ENCODE data around the gene RTEL1. TPM values are rescaled to one million over a fixed set of nuclear protein-coding genes. Genes with fewer than 3 reads are reported as not detected.
A peak's percentile ranks its signal among the peaks of the same experiment; 100 is the strongest.
"Not testable (repeated sequence)": the region's sequence is repeated elsewhere in the genome, so short reads cannot be mapped to it uniquely, and the experiment has no call there.

RTEL1 gene
- total and polyA plus RNA-seq, 9 of the 15 experiments (the other 6 are each of a cell fraction or from before 2014, with no cell fraction given) = 0.36 to 61.0 (median 17.9) TPM

GRCh38 chr20:63612276-63612931, 45.7 kb upstream of the RTEL1 start:
- CTCF ChIA-PET (ENCODE audit: low intra/inter-chr PET ratio) = no interaction called here
- POLR2A ChIA-PET = interaction anchor here (0.8 kb wide), 1 partner anchor 15 kb away, joined by 3 read pairs; the partner anchor contains the start of gene GMEB2
- Histone ChIP-seq H3K36me3 (ENCODE audit: control insufficient read depth, insufficient read depth, low read length) (peaks cover 24% of the 10 kb centered on the region; the same call in 1 of the 3 replicates), H2AFZ (ENCODE audit: low read depth, low read length) (no peak overlapping the region), H3K9ac (ENCODE audit: insufficient read depth in 1 of 2, low read depth in 2 of 2, low read length in 2 of 2) (peak overlapping the region in 1 of 2 experiments; percentile 42; a peak in 2 of 4 replicates), H4K20me1 (replicated peaks; ENCODE audit: control insufficient read depth, insufficient read depth, low read length) (no peaks in the 10 kb centered on the region), H3K4me2 (ENCODE audit: insufficient read depth, low read length) (no peak overlapping the region), H3K9me1 (ENCODE audit: control insufficient read depth, insufficient read depth, low read length) (no peaks in the 10 kb centered on the region), H3K4me1 (replicated peaks in 1 of 2; ENCODE audit: control insufficient read depth in 2 of 2, insufficient read depth in 2 of 2, low read length in 2 of 2) (peaks cover 0 to 3% of the 10 kb centered on the region in 2 experiments; a peak in 2 of 5 replicates), H3K9me3 (replicated peaks; ENCODE audit: control insufficient read depth, insufficient read depth, low read depth, low read length) (0 out of 2 replicates have a peak, but pooled peaks cover 2% of the 10 kb centered on the region), H3K4me3 (no peak overlapping the region), H3K79me2 (ENCODE audit: control insufficient read depth, insufficient read depth, low read length) (peaks cover 9% of the 10 kb centered on the region), H3K27me3 (ENCODE audit: control insufficient read depth in 2 of 2, insufficient read depth in 2 of 2, low read length in 2 of 2) (no peaks in the 10 kb centered on the region), H3K27ac (ENCODE audit: extremely low read depth, low read depth, low read length) (no peak overlapping the region)
- ATAC-seq (no peak), FAIRE-seq (no peak), DNase-seq (ENCODE audit: extremely low read depth in 1 of 4, low spot score in 3 of 4) (no peak)
- 72% methylated on average over 20 of the region's 20 CpGs for WGBS (ENCODE audit: insufficient coverage, low coverage, missing lambda C conversion rate)
- BruUV-seq (replicated peaks) = no TSS peak
- in situ Hi-C loops (cut with MboI) (no loop called here), intact Hi-C loops (cut with micrococcal nuclease) (no loop called here)
- TF ChIP-seq SMAD4 (CRISPR knock-in tag; conservative IDR thresholded peaks at IDR 0.05) (no peak), POU5F1 (IDR thresholded peaks at IDR 0.05; ENCODE audit: borderline replicate concordance, low read depth, low read length, partially characterized antibody) (no peak)

GRCh38 chr20:63613863-63614594, 44.1 kb upstream of the RTEL1 start:
- H3K36me3 ChIP-seq (ENCODE audit: control insufficient read depth, insufficient read depth, low read length) = peaks cover 40% of the 10 kb centered on the region; the same call in 2 of the 3 replicates
- H3K9me3 ChIP-seq (replicated peaks; ENCODE audit: control insufficient read depth, insufficient read depth, low read depth, low read length); H3K4me3 ChIP-seq; H3K4me2 ChIP-seq (ENCODE audit: insufficient read depth, low read length); BruUV-seq (replicated peaks); H3K27ac ChIP-seq (ENCODE audit: extremely low read depth, low read depth, low read length); DNase-seq (ENCODE audit: extremely low read depth in 1 of 4, low spot score in 3 of 4); H3K79me2 ChIP-seq (ENCODE audit: control insufficient read depth, insufficient read depth, low read length); intact Hi-C loops (cut with micrococcal nuclease); H4K20me1 ChIP-seq (replicated peaks; ENCODE audit: control insufficient read depth, insufficient read depth, low read length); H3K4me1 ChIP-seq (replicated peaks in 1 of 2; ENCODE audit: control insufficient read depth in 2 of 2, insufficient read depth in 2 of 2, low read length in 2 of 2); H2AFZ ChIP-seq (ENCODE audit: low read depth, low read length); H3K9me1 ChIP-seq (ENCODE audit: control insufficient read depth, insufficient read depth, low read length); H3K9ac ChIP-seq (ENCODE audit: insufficient read depth in 1 of 2, low read depth in 2 of 2, low read length in 2 of 2); FAIRE-seq; in situ Hi-C loops (cut with MboI); H3K27me3 ChIP-seq (ENCODE audit: control insufficient read depth in 2 of 2, insufficient read depth in 2 of 2, low read length in 2 of 2): not testable (repeated sequence)
- 78% methylated on average over 13 of the region's 18 CpGs for WGBS (ENCODE audit: insufficient coverage, low coverage, missing lambda C conversion rate)
- ATAC-seq = 0 out of 3 replicates have a peak, but pooled peaks have one; percentile 36
- CTCF ChIA-PET (ENCODE audit: low intra/inter-chr PET ratio) = interaction anchor here (0.7 kb wide), 1 partner anchor 44 kb away, joined by 3 read pairs; no protein-coding TSS in a partner anchor
- POLR2A ChIA-PET = interaction anchor here (0.9 to 1.2 kb wide), 2 partner anchors 16 to 45 kb away, joined by 3 read pairs; no protein-coding TSS in a partner anchor
- peak; percentile 99 for TF ChIP-seq ZBTB33 (CRISPR knock-in tag; IDR thresholded peaks at IDR 0.05)
